ENCODE results near the gene SLC25A43.

- peak in 1 of 7 experiments; percentile 1 for TF ChIP-seq CTCF (IDR thresholded peaks at IDR 0.05)
- no peak for TF ChIP-seq POLR2AphosphoS5 (IDR thresholded peaks at IDR 0.05)
- TF ChIP-seq POLR2A (IDR thresholded peaks at IDR 0.05): no peak
- TF ChIP-seq EP300 (IDR thresholded peaks at IDR 0.05): no peak
Measured at GRCh38 chrX:119469313-119469635, 70.1 kb downstream of the SLC25A43 start.

All from stomach (tissue), 4 donors.